Sigmoid colon (tissue), 7 donors: ENCODE results near the gene SGPP2. TPM values are rescaled to one million over a fixed set of nuclear protein-coding genes. Genes with fewer than 3 reads are reported as not detected.

Source experiments
- DNase-seq: peaks from one replicate; pipeline ENCODE4 v3.0.0-alpha.2; 2019
- H3K27ac ChIP-seq, 4 donors: fragments of 200-600 bp; sonication (generic); one replicate each; pipeline ENCODE4 v1.5.1; 2016 to 2019; ENCODE audit warnings: mild to moderate bottlenecking in 1 of 4
- H3K27me3 ChIP-seq, 3 donors: fragments of 200-600 bp; sonication (generic); one replicate each; pipeline ENCODE4 v1.5.1; 2019; ENCODE audit warnings: mild to moderate bottlenecking in 1 of 3
- H3K36me3 ChIP-seq, 4 donors: fragments of 200-600 bp; sonication (generic); one replicate each; pipeline ENCODE4 v1.5.1; 2016 to 2019
- H3K4me1 ChIP-seq, 4 donors: fragments of 200-600 bp; sonication (generic); one replicate each; pipeline ENCODE4 v1.5.1; 2017 to 2019
- H3K4me3 ChIP-seq, 4 donors: fragments of 200-600 bp; sonication (generic); one replicate each; pipeline ENCODE4 v1.5.1; 2017 to 2019; ENCODE audit warnings: mild to moderate bottlenecking in 2 of 4, moderate library complexity in 1 of 4
- H3K9me3 ChIP-seq, 4 donors: fragments of 200-600 bp in 3 of 4; sonication (generic) in 3 of 4; one replicate each; pipeline versions ENCODE4 v1.5.1 to v1.6.1; 2013 to 2019
- CTCF ChIP-seq, 4 experiments: fragments of 450-650 bp in 3 of 4; fragments of 200-600 bp in 1 of 4; IDR thresholded peaks; one replicate each; pipeline ENCODE4 v1.5.1; 2016 to 2019; ENCODE audit warnings: antibody characterized with exemption in 4 of 4, mild to moderate bottlenecking in 3 of 4, moderate library complexity in 2 of 4
- EP300 ChIP-seq, 4 donors: sonication (generic); formaldehyde crosslinking; IDR thresholded peaks; one replicate each; pipeline ENCODE4 v1.6.1; 2017; ENCODE audit warnings: antibody characterized with exemption in 4 of 4
- POLR2A ChIP-seq, 2 donors: fragments of 450-650 bp; IDR thresholded peaks; one replicate each; pipeline ENCODE4 v1.6.1; 2016; ENCODE audit warnings: antibody characterized with exemption in 2 of 2, mild to moderate bottlenecking in 2 of 2, moderate library complexity in 2 of 2
- POLR2AphosphoS5 ChIP-seq, 4 donors: sonication (generic); formaldehyde crosslinking; IDR thresholded peaks; one replicate each; pipeline ENCODE4 v1.6.1; 2017; ENCODE audit warnings: antibody characterized with exemption in 4 of 4
- WGBS, 2 donors: extraction: QIAGEN DNeasy Blood & Tissue Kit; methylation state at CpG; one replicate each; pipeline ENCODE4 v1.1.7; 2013; 5-methylcytosine and 5-hydroxymethylcytosine counted together
- intact Hi-C: fragments of 100-400 bp; cut with DNase I; formaldehyde crosslinking; loops from one replicate; pipeline ENCODE4 v1.15.1; 2023
- polyA plus RNA-seq, 3 donors: library from polyadenylated mRNA; stranded (reverse); fragments of 200-250 nt; gene quantifications; one replicate each; pipeline ENCODE4 v1.2.3, GENCODE V29; 2013
- total RNA-seq, 4 donors: library from RNA; depleted of rRNA; stranded (reverse); fragments of >200 nt; gene quantifications; one replicate each; pipeline ENCODE4 v1.1.0, GENCODE V29; 2016
- donor health status: healthy with polysubstance abuse.
- donor health status: Bipolar disorder and iron deficiency.
- donor health status: healthy.

SGPP2 gene
- total and polyA plus RNA-seq, 7 donors = 0.49 to 25.1 (median 1.1) TPM

DNA sequence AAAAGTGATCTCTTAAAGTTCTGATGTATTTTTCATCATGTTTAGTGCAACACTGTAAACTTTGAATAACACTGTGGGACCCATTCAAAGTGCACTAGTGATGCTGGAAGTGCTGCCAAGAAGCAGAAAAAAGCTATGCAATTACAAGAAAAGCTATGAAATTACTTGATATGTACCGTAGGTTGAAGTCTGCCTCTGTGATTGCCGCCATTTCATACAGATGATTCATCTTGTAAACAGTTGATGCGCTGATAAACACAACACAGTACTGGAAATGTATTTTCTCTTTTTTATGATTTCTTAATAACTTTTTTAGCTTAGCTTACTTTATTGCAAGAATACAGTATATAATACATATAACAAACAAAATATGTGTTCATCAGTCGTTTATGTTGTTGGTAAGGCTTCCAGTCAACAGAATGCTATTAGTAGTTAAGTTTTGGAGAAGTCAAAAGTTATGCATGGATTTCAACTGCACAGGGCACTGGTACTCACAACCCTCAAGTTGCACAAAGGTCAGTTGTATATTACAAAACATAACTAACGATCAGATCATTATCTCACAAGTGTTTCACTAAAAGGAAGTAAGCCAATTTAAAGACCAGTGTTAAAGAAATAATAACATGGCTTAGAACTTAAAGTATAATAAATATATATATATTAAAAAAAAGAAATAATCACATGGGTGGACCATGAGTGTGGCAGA is 82.0 kb downstream of the SGPP2 start:
- TF ChIP-seq CTCF (IDR thresholded peaks at IDR 0.05) (no peak), EP300 (IDR thresholded peaks at IDR 0.05) (no peak), POLR2AphosphoS5 (IDR thresholded peaks at IDR 0.05) (no peak), POLR2A (IDR thresholded peaks at IDR 0.05) (no peak)
- intact Hi-C loops = no loop called here
- Histone ChIP-seq H3K4me1 (no peaks in the 10 kb centered on the region), H3K9me3 (no peaks in the 10 kb centered on the region), H3K27me3 (no peaks in the 10 kb centered on the region), H3K36me3 (no peaks in the 10 kb centered on the region), H3K4me3 (no peak overlapping the region), H3K27ac (no peak overlapping the region)
- 24 to 71% methylated on average over 5 of the region's 5 CpGs for WGBS, 2 donors
- no peak for DNase-seq

DNA sequence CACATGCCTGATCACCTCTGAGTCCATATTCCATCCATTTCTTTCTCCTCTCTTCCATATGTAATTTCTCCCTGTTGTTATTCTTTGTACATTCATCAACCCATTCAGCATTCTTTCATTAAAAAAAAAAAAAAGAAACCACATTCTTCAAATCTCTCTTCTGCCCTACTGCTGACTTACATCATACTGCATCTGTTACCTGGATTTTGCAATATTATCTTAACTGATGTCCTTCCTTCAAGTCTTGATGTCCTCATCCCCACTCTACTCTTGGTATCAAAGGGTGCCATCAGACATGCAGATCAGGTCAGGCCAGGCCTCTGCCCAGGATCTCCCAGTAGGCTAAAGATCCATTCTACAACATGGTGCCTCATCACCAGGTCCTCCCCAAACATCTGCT is 90.6 kb downstream of the SGPP2 start:
- TF ChIP-seq CTCF (IDR thresholded peaks at IDR 0.05) = no peak
- no peak for TF ChIP-seq POLR2AphosphoS5 (IDR thresholded peaks at IDR 0.05)
- TF ChIP-seq EP300 (IDR thresholded peaks at IDR 0.05) = no peak
- TF ChIP-seq POLR2A (IDR thresholded peaks at IDR 0.05) = no peak
- Histone ChIP-seq H3K4me3 (no peak overlapping the region), H3K4me1 (peaks cover 0 to 10% (median 7%) of the 10 kb centered on the region in 4 donors), H3K27me3 (no peaks in the 10 kb centered on the region), H3K36me3 (no peaks in the 10 kb centered on the region), H3K27ac (no peak overlapping the region), H3K9me3 (no peaks in the 10 kb centered on the region)
- no peak for DNase-seq
- intact Hi-C loops = no loop called here

DNA sequence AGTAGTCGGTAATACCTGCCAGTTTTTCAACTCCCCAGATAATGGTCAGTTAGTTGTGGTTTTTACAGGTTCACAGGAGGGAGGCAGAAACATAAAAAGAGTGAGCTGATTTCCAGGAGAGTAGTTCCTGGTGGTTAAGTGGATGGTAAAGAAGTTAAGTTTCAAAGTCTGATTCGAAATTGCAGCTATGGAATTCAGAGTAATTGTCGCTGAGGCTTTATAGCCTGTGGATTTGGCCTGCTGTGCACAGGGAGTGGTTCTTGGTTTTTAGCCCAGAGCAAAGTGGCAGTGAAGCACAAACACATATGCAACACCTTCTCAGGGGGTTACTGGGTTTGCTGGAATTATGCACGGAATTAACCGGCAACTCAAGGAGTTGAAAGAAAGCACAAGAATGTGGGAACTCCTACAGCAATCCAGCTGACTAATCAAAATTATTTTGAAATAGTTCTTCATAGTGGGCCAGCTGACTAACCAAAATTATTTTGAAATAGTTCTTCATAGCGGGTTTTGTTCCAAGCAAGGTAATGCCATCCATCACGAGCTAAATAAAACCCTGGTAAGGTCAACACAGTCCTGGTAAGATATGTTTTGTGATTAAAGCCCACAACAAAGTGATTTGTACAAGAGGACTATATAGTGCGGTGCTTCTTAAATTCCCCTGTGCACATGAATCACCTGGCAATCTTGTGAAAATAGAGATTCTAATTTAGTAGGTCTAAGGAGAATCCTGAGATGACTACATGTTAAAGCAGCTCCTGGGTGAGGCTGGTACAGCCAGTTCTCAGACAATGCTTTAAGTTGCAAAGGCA is 94.4 kb downstream of the SGPP2 start:
- 15 to 50% methylated on average over 8 of the region's 8 CpGs for WGBS, 2 donors
- Histone ChIP-seq H3K4me1 (peaks cover 0 to 10% (median 7%) of the 10 kb centered on the region in 4 donors), H3K27ac (peak overlapping the region in 1 of 4 donors; percentile 38), H3K4me3 (no peak overlapping the region), H3K9me3 (no peaks in the 10 kb centered on the region), H3K27me3 (no peaks in the 10 kb centered on the region), H3K36me3 (no peaks in the 10 kb centered on the region)
- TF ChIP-seq EP300 (IDR thresholded peaks at IDR 0.05) (no peak), POLR2AphosphoS5 (IDR thresholded peaks at IDR 0.05) (peak in 1 of 4 donors; percentile 15)
- intact Hi-C loops = no loop called here
- no peak for DNase-seq

- H3K9me3 ChIP-seq = no peaks in the 10 kb centered on the region
- H3K36me3 ChIP-seq = no peaks in the 10 kb centered on the region
- intact Hi-C loops = no loop called here
- no peak for TF ChIP-seq POLR2AphosphoS5 (IDR thresholded peaks at IDR 0.05)
- TF ChIP-seq POLR2A (IDR thresholded peaks at IDR 0.05) = no peak
- TF ChIP-seq EP300 (IDR thresholded peaks at IDR 0.05) = no peak
- TF ChIP-seq CTCF (IDR thresholded peaks at IDR 0.05) = no peak
- DNase-seq = no peak
- WGBS, 2 donors = 81 to 92% methylated on average over 3 of the region's 3 CpGs
- no peak overlapping the region for H3K27ac ChIP-seq
- no peak overlapping the region for H3K4me3 ChIP-seq
- no peaks in the 10 kb centered on the region for H3K27me3 ChIP-seq
- peaks cover 0 to 10% (median 7%) of the 10 kb centered on the region in 4 donors for H3K4me1 ChIP-seq
These were observed 96.8 kb downstream of the SGPP2 start for GRCh38 chr2:222521099-222521498.

GRCh38 chr2:222522082-222522481 is 97.7 kb downstream of the SGPP2 start:
- no peaks in the 10 kb centered on the region for H3K27me3 ChIP-seq
- H3K4me3 ChIP-seq = no peak overlapping the region
- H3K27ac ChIP-seq = no peak overlapping the region
- intact Hi-C loops = no loop called here
- 47 to 98% methylated on average over 1 of the region's 1 CpG for whole genome bisulfite sequencing, 2 donors
- no peak for TF ChIP-seq CTCF (IDR thresholded peaks at IDR 0.05)
- no peak for TF ChIP-seq POLR2AphosphoS5 (IDR thresholded peaks at IDR 0.05)
- no peak for TF ChIP-seq EP300 (IDR thresholded peaks at IDR 0.05)
- no peak for TF ChIP-seq POLR2A (IDR thresholded peaks at IDR 0.05)
- H3K4me1 ChIP-seq = peaks cover 0 to 10% (median 7%) of the 10 kb centered on the region in 4 donors
- no peak for DNase-seq
- no peaks in the 10 kb centered on the region for H3K36me3 ChIP-seq
- no peaks in the 10 kb centered on the region for H3K9me3 ChIP-seq
